GM21786 (cell line): Measurements from ENCODE around the gene AFMID.
A peak's percentile ranks its signal among the peaks of the same experiment; 100 is the strongest.

Experiments used
- ATAC-seq: cut with Tn5 transposase; IDR thresholded peaks from one replicate; pipeline ENCODE4 v1.9.1; 2021; ENCODE audit not compliant: unreplicated experiment

Gene AFMID

GRCh38 chr17:78236362-78237127, 49.4 kb downstream of the AFMID start:
- no peak for ATAC-seq

- ATAC-seq, result no peak
Measured at GRCh38 chr17:78237401-78238012, 50.3 kb downstream of the AFMID start.

- no peak for ATAC-seq
Measured at GRCh38 chr17:78238823-78239488, 51.8 kb downstream of the AFMID start.

GRCh38 chr17:78239489-78239931, 52.3 kb downstream of the AFMID start:
- no peak for ATAC-seq

GRCh38 chr17:78240012-78240655, 53.0 kb downstream of the AFMID start:
- ATAC-seq, result no peak

GRCh38 chr17:78240839-78241238, 53.7 kb downstream of the AFMID start:
- no peak for ATAC-seq

- no peak for ATAC-seq
Measured at GRCh38 chr17:78241277-78242023, 54.3 kb downstream of the AFMID start.

- ATAC-seq, result no peak
Measured at GRCh38 chr17:78242024-78242742, 55.0 kb downstream of the AFMID start.

- no peak for ATAC-seq
Measured at GRCh38 chr17:78247304-78247703, 60.1 kb downstream of the AFMID start.

- ATAC-seq, result no peak
Measured at GRCh38 chr17:78248051-78248914, 61.1 kb downstream of the AFMID start.

- no peak for ATAC-seq
Measured at GRCh38 chr17:78249074-78249817, 62.1 kb downstream of the AFMID start.

GRCh38 chr17:78249818-78250806, 63.0 kb downstream of the AFMID start:
- ATAC-seq, result no peak

- peak; percentile 47 for ATAC-seq
Measured at GRCh38 chr17:78250891-78251772, 64.0 kb downstream of the AFMID start.

GRCh38 chr17:78251773-78252103, 64.6 kb downstream of the AFMID start:
- no peak for ATAC-seq

GRCh38 chr17:78252111-78252634, 65.0 kb downstream of the AFMID start:
- ATAC-seq, result no peak
